ENCODE measurements around the gene IRF2BPL.

- TF ChIP-seq CTCF (IDR thresholded peaks at IDR 0.05), result no peak
- TF ChIP-seq POLR2A (IDR thresholded peaks at IDR 0.05), result no peak
These were observed 40.5 kb downstream of the IRF2BPL start for GRCh38 chr14:76987956-76988520.
